Peyer's patch (tissue), 4 donors: Measurements from ENCODE around the gene APOBEC3H. TPM values are rescaled to one million over a fixed set of nuclear protein-coding genes. Genes with fewer than 3 reads are reported as not detected.
A peak's percentile ranks its signal among the peaks of the same experiment; 100 is the strongest.

Source experiments
- DNase-seq, 3 donors: peaks; one replicate each; pipeline ENCODE4 v3.0.0-alpha.2; 2017 to 2019
- H3K27ac ChIP-seq, 4 donors: fragments of 200-600 bp; sonication (generic); one replicate each; pipeline ENCODE4 v1.5.1; 2016 to 2019
- H3K27me3 ChIP-seq, 2 donors: fragments of 200-600 bp; sonication (generic); one replicate each; pipeline ENCODE4 v1.5.1; 2019
- H3K36me3 ChIP-seq, 3 donors: fragments of 200-600 bp; sonication (generic); one replicate each; pipeline ENCODE4 v1.5.1; 2016 to 2019
- H3K4me1 ChIP-seq, 4 donors: fragments of 200-600 bp; sonication (generic); one replicate each; pipeline ENCODE4 v1.5.1; 2016 to 2019
- H3K4me3 ChIP-seq, 4 donors: fragments of 200-600 bp; sonication (generic); 1 replicate in 3 of 4; 2 replicates in 1 of 4; pipeline ENCODE4 v1.5.1; 2016 to 2019; ENCODE audit warnings: mild to moderate bottlenecking in 1 of 4
- H3K9me3 ChIP-seq, 4 donors: fragments of 200-600 bp; sonication (generic); one replicate each; pipeline ENCODE4 v1.5.1; 2016 to 2019; ENCODE audit warnings: mild to moderate bottlenecking in 1 of 4
- CTCF ChIP-seq, 6 experiments: fragments of 450-650 bp in 4 of 6; fragments of 200-600 bp in 2 of 6; sonication (generic) in 1 of 6; IDR thresholded peaks; one replicate each; pipeline ENCODE4 v1.5.1; 2017 to 2019; ENCODE audit warnings: antibody characterized with exemption in 6 of 6, mild to moderate bottlenecking in 3 of 6, moderate library complexity in 1 of 6
- POLR2A ChIP-seq, 2 donors: fragments of 450-650 bp; IDR thresholded peaks; one replicate each; pipeline ENCODE4 v1.5.1; 2017; ENCODE audit warnings: antibody characterized with exemption in 2 of 2, mild to moderate bottlenecking in 2 of 2, moderate library complexity in 2 of 2
- total RNA-seq, 4 donors: library from RNA; depleted of rRNA; stranded (reverse); fragments of >200 nt; gene quantifications; one replicate each; pipeline ENCODE4 v1.1.0, GENCODE V29; 2016

The APOBEC3H gene
- total RNA-seq, 4 donors from 2014 or later, result not detected

- DNase-seq, result no peak
- no peak for TF ChIP-seq POLR2A (IDR thresholded peaks at IDR 0.05)
- TF ChIP-seq CTCF (IDR thresholded peaks at IDR 0.05), result no peak
- Histone ChIP-seq H3K4me1 (peaks cover 0 to 16% (median 0%) of the 10 kb centered on the region in 4 donors), H3K9me3 (no peaks in the 10 kb centered on the region), H3K36me3 (no peaks in the 10 kb centered on the region), H3K4me3 (no peak overlapping the region), H3K27ac (no peak overlapping the region), H3K27me3 (no peaks in the 10 kb centered on the region)
Observed at GRCh38 chr22:39125622-39126021, 28.6 kb downstream of the APOBEC3H start.

GRCh38 chr22:39128508-39128907, 31.5 kb downstream of the APOBEC3H start:
- Histone ChIP-seq H3K9me3 (no peaks in the 10 kb centered on the region), H3K4me1 (peaks cover 0 to 25% (median 3%) of the 10 kb centered on the region in 4 donors), H3K4me3 (no peak overlapping the region), H3K36me3 (peaks cover 0 to 8% (median 0%) of the 10 kb centered on the region in 3 donors), H3K27me3 (no peaks in the 10 kb centered on the region), H3K27ac (peak overlapping the region in 3 of 4 donors; percentile 32 to 62 (median 60))
- peak in 2 of 3 donors; percentile 55 to 56 for DNase-seq
- TF ChIP-seq POLR2A (IDR thresholded peaks at IDR 0.05) (no peak), CTCF (IDR thresholded peaks at IDR 0.05) (no peak)

DNA sequence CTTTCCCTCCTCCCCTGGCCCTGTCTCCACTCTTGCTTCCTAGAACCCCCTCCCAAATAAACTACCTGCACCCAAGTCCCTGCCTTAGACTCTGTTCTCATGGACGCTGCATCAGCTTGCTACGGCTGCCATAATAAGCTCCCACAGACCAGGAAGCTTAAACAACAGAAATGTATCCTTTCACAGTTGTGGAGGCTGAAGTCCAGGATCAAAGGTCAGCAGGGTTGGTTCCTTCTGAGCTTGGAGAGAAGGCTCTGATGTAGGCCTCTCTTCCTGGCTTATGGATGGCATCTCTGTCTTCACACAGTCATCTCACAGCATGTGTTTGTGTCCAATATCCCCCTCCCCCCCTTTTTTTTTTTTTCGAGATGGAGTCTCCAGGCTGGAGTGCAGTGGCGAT, 32.0 kb downstream of the APOBEC3H start:
- H3K27ac ChIP-seq, result peak overlapping the region in 3 of 4 donors; percentile 32 to 62 (median 60)
- TF ChIP-seq CTCF (IDR thresholded peaks at IDR 0.05), result no peak
- TF ChIP-seq POLR2A (IDR thresholded peaks at IDR 0.05), result no peak
- H3K36me3 ChIP-seq, result peaks cover 0 to 12% (median 0%) of the 10 kb centered on the region in 3 donors
- H3K4me3 ChIP-seq, result no peak overlapping the region
- H3K27me3 ChIP-seq, result no peaks in the 10 kb centered on the region
- H3K4me1 ChIP-seq, result peaks cover 0 to 25% (median 3%) of the 10 kb centered on the region in 4 donors
- H3K9me3 ChIP-seq, result no peaks in the 10 kb centered on the region
- peak in 1 of 3 donors; percentile 91 for DNase-seq

GRCh38 chr22:39129746-39130145, 32.7 kb downstream of the APOBEC3H start:
- H3K27me3 ChIP-seq, result no peaks in the 10 kb centered on the region
- TF ChIP-seq POLR2A (IDR thresholded peaks at IDR 0.05), result no peak
- no peak for TF ChIP-seq CTCF (IDR thresholded peaks at IDR 0.05)
- H3K4me3 ChIP-seq, result no peak overlapping the region
- H3K4me1 ChIP-seq, result peaks cover 0 to 25% (median 3%) of the 10 kb centered on the region in 4 donors
- peaks cover 0 to 17% (median 0%) of the 10 kb centered on the region in 3 donors for H3K36me3 ChIP-seq
- DNase-seq, result no peak
- no peaks in the 10 kb centered on the region for H3K9me3 ChIP-seq
- peak overlapping the region in 1 of 4 donors; percentile 6 for H3K27ac ChIP-seq

GRCh38 chr22:39130152-39130704, 33.2 kb downstream of the APOBEC3H start:
- Histone ChIP-seq H3K4me1 (peaks cover 0 to 25% (median 3%) of the 10 kb centered on the region in 4 donors), H3K9me3 (no peaks in the 10 kb centered on the region), H3K4me3 (no peak overlapping the region), H3K36me3 (peaks cover 0 to 17% (median 0%) of the 10 kb centered on the region in 3 donors), H3K27me3 (no peaks in the 10 kb centered on the region), H3K27ac (no peak overlapping the region)
- DNase-seq, result no peak
- TF ChIP-seq POLR2A (IDR thresholded peaks at IDR 0.05) (no peak), CTCF (IDR thresholded peaks at IDR 0.05) (no peak)
